ENCODE results near the gene PCDHGA4. TPM values are rescaled to one million over a fixed set of nuclear protein-coding genes. Genes with fewer than 3 reads are reported as not detected.
"Not testable (repeated sequence)": the region's sequence is repeated elsewhere in the genome, so short reads cannot be mapped to it uniquely, and the experiment has no call there.

The PCDHGA4 gene
- total RNA-seq, 1 experiment from 2014 or later = 0.69 TPM

- Histone ChIP-seq H3K4me1 (ENCODE audit: control insufficient read depth, insufficient read depth, low read length) (no peaks in the 10 kb centered on the region), H3K36me3 (ENCODE audit: control insufficient read depth, insufficient read depth, low read length) (no peaks in the 10 kb centered on the region), H3K27ac (ENCODE audit: low read length) (no peak overlapping the region), H3K4me3 (ENCODE audit: low read depth in 2 of 2, low read length in 2 of 2) (no peak overlapping the region), H3K27me3 (ENCODE audit: control insufficient read depth, insufficient read depth, low read length) (no peaks in the 10 kb centered on the region), H3K9me3 (ENCODE audit: control insufficient read depth, insufficient read depth, low read depth, low read length) (peaks cover 65% of the 10 kb centered on the region)
- TF ChIP-seq TCF7L2 (IDR thresholded peaks at IDR 0.05; ENCODE audit: low read depth, low read length) (no peak), REST (IDR thresholded peaks at IDR 0.05; ENCODE audit: insufficient read depth in 1 of 2, low read depth in 2 of 2, low read length in 1 of 2) (no peak), POLR2AphosphoS5 (IDR thresholded peaks at IDR 0.05; ENCODE audit: low read depth, low read length) (no peak), SIN3A (IDR thresholded peaks at IDR 0.05; ENCODE audit: borderline replicate concordance, insufficient read depth, low read depth, low read length) (no peak)
- TF ChIP-seq, protein P1, sequence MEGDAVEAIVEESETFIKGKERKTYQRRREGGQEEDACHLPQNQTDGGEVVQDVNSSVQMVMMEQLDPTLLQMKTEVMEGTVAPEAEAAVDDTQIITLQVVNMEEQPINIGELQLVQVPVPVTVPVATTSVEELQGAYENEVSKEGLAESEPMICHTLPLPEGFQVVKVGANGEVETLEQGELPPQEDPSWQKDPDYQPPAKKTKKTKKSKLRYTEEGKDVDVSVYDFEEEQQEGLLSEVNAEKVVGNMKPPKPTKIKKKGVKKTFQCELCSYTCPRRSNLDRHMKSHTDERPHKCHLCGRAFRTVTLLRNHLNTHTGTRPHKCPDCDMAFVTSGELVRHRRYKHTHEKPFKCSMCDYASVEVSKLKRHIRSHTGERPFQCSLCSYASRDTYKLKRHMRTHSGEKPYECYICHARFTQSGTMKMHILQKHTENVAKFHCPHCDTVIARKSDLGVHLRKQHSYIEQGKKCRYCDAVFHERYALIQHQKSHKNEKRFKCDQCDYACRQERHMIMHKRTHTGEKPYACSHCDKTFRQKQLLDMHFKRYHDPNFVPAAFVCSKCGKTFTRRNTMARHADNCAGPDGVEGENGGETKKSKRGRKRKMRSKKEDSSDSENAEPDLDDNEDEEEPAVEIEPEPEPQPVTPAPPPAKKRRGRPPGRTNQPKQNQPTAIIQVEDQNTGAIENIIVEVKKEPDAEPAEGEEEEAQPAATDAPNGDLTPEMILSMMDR (IDR thresholded peaks at IDR 0.05) = no peak
- intact Hi-C loops (cut with micrococcal nuclease; ENCODE audit: unreplicated experiment) (loop anchor here (10.0 kb wide), 1 partner anchor 49 kb away; no protein-coding TSS in a partner anchor), in situ Hi-C loops (cut with HindIII; ENCODE audit: low pct_unique_long_range_greater_than_20kb, low sequenced_read_pairs) (no loop called here)
- CTCF ChIA-PET = no interaction called here
- no peak for DNase-seq (ENCODE audit: low read depth, low spot score)
- POLR2A ChIA-PET = no interaction called here
- no peak for ATAC-seq
- no TSS peak for BruUV-seq (replicated peaks)
Measured at GRCh38 chr5:141313711-141314110, 41.1 kb upstream of the PCDHGA4 start.

DNA sequence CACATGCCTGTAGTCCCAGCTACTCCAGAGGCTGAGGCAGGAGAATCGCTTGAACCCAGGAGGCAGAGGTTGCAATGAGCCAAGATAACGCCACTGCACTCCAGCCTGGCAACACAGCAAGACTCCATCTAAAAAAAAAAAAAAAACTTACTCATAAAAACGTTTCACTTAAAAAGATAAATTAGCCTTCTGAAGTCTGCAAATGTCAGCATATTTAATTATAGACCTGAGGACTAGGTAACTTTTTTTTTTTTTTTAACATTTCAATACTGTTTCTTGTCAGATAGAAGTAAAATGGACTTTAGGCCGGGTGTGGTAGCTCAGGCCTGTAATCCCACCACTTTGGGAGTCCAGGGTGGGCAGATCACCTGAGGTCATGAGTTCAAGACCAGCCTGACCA is 37.9 kb upstream of the PCDHGA4 start:
- H3K4me3 ChIP-seq (ENCODE audit: low read depth in 2 of 2, low read length in 2 of 2); in situ Hi-C loops (cut with HindIII; ENCODE audit: low pct_unique_long_range_greater_than_20kb, low sequenced_read_pairs); H3K4me1 ChIP-seq (ENCODE audit: control insufficient read depth, insufficient read depth, low read length); H3K27ac ChIP-seq (ENCODE audit: low read length); CTCF ChIA-PET; ATAC-seq; BruUV-seq (replicated peaks); H3K27me3 ChIP-seq (ENCODE audit: control insufficient read depth, insufficient read depth, low read length); H3K36me3 ChIP-seq (ENCODE audit: control insufficient read depth, insufficient read depth, low read length); DNase-seq (ENCODE audit: low read depth, low spot score): not testable (repeated sequence)
- peaks cover 64% of the 10 kb centered on the region for H3K9me3 ChIP-seq (ENCODE audit: control insufficient read depth, insufficient read depth, low read depth, low read length)
- intact Hi-C loops (cut with micrococcal nuclease; ENCODE audit: unreplicated experiment) = loop anchor here (10.0 kb wide), 1 partner anchor 52 kb away; no protein-coding TSS in a partner anchor
- POLR2A ChIA-PET = interaction anchor here (0.6 kb wide), 2 partner anchors 57 to 1673 kb away, joined by 3 to 4 read pairs; no protein-coding TSS in a partner anchor

- Histone ChIP-seq H3K4me1 (ENCODE audit: control insufficient read depth, insufficient read depth, low read length) (no peaks in the 10 kb centered on the region), H3K27me3 (ENCODE audit: control insufficient read depth, insufficient read depth, low read length) (no peaks in the 10 kb centered on the region), H3K4me3 (ENCODE audit: low read depth in 2 of 2, low read length in 2 of 2) (peak overlapping the region; percentile 82 to 91; a peak in 3 of 4 replicates), H3K27ac (ENCODE audit: low read length) (no peak overlapping the region), H3K9me3 (ENCODE audit: control insufficient read depth, insufficient read depth, low read depth, low read length) (peaks cover 55% of the 10 kb centered on the region), H3K36me3 (ENCODE audit: control insufficient read depth, insufficient read depth, low read length) (peaks cover 2% of the 10 kb centered on the region)
- DNase-seq (ENCODE audit: low read depth, low spot score) = no peak
- ChIA-PET CTCF (interaction anchor here (1.4 kb wide), 1 partner anchor 11 kb away, joined by 7 read pairs; the partner anchor contains the start of gene PCDHGA1), POLR2A (no interaction called here)
- no peak for ATAC-seq
- TSS peak; percentile 85 for BruUV-seq (replicated peaks)
- intact Hi-C loops (cut with micrococcal nuclease; ENCODE audit: unreplicated experiment) = loop anchor here (10.0 kb wide), 1 partner anchor 54 kb away; no protein-coding TSS in a partner anchor
- no peak for TF ChIP-seq REST (IDR thresholded peaks at IDR 0.05; ENCODE audit: insufficient read depth in 1 of 2, low read depth in 2 of 2, low read length in 1 of 2)
- TF ChIP-seq, protein P1 (IDR thresholded peaks at IDR 0.05) = no peak
- no peak for TF ChIP-seq TCF7L2 (IDR thresholded peaks at IDR 0.05; ENCODE audit: low read depth, low read length)
- no peak for TF ChIP-seq SIN3A (IDR thresholded peaks at IDR 0.05; ENCODE audit: borderline replicate concordance, insufficient read depth, low read depth, low read length)
- TF ChIP-seq POLR2AphosphoS5 (IDR thresholded peaks at IDR 0.05; ENCODE audit: low read depth, low read length) = no peak
- in situ Hi-C loops (cut with HindIII; ENCODE audit: low pct_unique_long_range_greater_than_20kb, low sequenced_read_pairs) = no loop called here
Measured at GRCh38 chr5:141319202-141319601, 35.6 kb upstream of the PCDHGA4 start.

Data from Panc1 (cell line).